GM12874 (cell line): ENCODE measurements around the gene PDCD5.

Experiments used
- TF ChIP-seq, protein P1 (sequence below): IDR thresholded peaks from 2 replicates; pipeline ENCODE4 v1.5.1; 2011; ENCODE audit warnings: low read depth, mild to moderate bottlenecking, control low read depth, low read length, moderate library complexity; ENCODE audit not compliant: insufficient read depth

PDCD5 gene

DNA sequence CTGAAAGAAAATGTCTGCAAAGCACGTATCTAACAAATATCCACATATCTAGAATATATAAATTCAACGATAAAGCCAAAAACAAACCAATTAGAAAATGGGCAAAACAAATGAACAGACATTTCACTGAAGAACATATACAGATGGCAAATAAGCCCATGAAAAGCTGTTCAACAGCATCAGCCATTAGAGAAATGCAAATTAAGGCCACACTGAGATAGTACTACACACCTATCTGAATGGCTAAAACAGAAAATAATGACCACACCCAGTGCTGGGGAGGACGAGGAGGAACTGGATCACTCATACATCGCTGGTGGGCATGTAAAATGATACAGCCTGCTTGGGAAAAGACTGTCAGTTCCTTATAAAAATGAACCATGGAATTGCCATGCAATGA is 32.0 kb downstream of the PDCD5 start:
- TF ChIP-seq, protein P1, sequence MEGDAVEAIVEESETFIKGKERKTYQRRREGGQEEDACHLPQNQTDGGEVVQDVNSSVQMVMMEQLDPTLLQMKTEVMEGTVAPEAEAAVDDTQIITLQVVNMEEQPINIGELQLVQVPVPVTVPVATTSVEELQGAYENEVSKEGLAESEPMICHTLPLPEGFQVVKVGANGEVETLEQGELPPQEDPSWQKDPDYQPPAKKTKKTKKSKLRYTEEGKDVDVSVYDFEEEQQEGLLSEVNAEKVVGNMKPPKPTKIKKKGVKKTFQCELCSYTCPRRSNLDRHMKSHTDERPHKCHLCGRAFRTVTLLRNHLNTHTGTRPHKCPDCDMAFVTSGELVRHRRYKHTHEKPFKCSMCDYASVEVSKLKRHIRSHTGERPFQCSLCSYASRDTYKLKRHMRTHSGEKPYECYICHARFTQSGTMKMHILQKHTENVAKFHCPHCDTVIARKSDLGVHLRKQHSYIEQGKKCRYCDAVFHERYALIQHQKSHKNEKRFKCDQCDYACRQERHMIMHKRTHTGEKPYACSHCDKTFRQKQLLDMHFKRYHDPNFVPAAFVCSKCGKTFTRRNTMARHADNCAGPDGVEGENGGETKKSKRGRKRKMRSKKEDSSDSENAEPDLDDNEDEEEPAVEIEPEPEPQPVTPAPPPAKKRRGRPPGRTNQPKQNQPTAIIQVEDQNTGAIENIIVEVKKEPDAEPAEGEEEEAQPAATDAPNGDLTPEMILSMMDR: no peak

DNA sequence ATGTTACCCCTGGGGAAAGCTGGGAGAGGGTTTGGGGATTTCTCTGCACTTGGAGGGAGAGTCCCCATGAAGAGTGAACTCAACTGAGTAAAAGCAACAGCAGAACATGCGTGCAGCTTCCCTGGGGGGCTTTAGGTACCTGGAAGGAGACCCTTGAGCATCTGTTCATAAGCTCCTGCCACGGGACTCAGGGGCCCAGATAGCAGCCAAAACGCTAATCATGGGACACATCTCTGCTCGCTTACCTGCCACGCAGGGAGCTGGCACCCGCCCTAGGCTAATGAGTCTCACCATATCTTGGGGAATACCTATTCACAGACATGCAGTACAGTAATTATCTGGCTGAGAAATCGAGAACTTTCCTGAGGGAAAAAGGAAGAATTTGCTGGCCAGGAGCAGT is 33.9 kb downstream of the PDCD5 start:
- TF ChIP-seq, protein P1: no peak

DNA sequence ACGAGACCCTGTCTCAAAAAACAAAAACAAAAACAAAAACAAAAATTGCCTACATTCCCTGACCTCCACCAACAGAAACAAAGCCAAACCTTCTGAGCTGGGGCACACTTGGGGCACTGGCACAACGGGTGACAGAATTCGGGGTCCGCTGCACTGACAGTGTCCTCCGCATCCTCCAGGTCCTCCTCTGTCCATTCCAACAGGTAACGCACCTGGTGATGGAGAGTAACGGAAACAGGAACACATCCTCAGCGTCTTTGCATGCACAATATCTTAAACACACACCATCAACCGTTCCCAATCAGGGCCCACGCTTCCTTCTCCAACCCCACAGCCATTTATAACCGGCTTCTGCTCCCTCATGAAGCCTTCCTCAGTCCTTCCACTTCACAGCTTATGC is 34.6 kb downstream of the PDCD5 start:
- TF ChIP-seq, protein P1: no peak

DNA sequence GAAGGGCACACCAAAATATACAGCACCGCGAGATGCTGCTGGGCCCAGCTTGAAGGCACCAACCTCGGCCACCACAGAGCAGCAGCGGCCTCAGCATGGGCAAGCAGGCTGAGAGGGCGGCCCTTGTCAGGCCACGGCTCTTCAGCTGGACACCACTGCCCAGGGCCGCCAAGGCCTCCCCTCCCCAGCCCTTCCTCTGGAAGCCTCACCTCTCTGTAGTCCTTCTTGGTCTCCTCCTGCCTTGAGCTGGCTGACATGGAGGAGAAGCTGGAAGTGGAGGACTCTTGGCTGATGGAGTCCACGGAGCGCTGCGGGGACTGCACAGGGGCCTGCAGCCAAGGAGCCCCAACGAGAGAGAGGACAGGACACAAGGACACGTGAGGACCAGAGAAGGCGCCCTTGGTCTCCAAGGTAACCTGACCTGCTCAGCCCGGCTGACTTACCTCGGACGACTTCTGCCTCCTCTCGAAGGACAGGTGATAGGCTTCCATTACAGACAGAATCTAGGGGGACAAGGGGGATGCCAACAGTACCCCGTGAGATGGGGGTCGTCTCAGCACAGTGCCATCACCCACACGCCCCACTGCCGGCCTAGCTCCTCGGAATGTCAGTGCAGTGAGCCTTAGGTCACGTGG is 38.2 kb downstream of the PDCD5 start:
- TF ChIP-seq, protein P1: no peak

DNA sequence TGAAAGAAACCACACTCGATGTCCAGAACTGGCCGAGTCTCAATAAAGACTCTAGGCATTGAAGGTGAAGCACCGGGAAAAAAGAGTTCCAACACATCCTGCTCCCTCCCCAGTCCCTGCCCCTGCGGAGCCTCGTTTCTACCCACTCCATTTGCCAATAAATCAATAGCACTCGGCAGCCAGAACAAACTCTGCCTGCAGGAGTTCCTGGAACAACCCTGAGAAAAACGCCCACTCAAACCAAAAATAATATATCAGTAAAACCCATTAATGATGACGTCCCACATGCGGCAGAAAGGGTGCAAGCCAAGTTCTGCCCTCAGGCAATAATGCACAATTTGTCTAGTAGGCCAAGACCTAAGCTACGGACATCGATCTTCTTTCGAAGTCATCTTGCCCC is 41.0 kb downstream of the PDCD5 start:
- TF ChIP-seq, protein P1: no peak

DNA sequence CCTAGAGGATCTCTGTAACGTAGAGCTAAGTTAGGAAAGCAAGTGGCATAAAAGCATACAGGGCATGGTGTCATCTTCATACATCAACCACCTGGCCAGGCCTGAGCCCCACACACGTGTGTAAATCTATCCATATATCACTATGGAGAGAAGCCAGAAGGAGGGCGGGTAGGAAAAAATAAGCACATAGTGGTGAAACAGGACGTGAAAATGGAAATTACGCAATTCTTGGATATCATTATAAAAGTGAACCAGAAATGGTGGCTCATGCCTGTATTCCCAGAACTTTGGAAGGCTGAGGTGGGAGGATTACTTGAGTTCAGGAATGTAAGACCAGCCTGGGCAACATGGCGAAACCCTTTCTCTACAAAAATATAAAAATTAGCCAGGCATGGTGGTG is 43.4 kb downstream of the PDCD5 start:
- TF ChIP-seq, protein P1: no peak

DNA sequence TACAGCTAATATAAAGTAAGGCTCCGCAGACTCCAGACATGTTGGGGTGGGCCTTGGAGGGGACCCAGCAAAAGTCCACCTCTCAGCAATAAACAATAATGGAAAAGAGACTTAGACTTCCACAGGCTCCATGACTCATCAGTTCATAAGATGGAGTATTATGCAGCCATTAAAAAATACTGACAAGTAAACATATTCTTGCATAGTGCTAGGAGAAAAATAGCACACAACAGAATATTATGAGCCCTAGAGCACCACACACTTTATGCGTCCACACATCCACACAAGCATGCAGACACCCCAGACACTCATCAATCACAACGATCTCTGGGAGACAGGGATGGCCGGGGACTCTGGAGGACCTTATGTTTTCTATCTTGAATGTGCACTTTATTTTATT is 46.0 kb downstream of the PDCD5 start:
- TF ChIP-seq, protein P1: no peak
